ENCODE measurements around the gene ARFGEF2. TPM values are rescaled to one million over a fixed set of nuclear protein-coding genes. Genes with fewer than 3 reads are reported as not detected.
"Not testable (repeated sequence)": the region's sequence is repeated elsewhere in the genome, so short reads cannot be mapped to it uniquely, and the experiment has no call there.

ARFGEF2 gene
- total RNA-seq, 1 experiment from 2014 or later, result 37.9 TPM

DNA sequence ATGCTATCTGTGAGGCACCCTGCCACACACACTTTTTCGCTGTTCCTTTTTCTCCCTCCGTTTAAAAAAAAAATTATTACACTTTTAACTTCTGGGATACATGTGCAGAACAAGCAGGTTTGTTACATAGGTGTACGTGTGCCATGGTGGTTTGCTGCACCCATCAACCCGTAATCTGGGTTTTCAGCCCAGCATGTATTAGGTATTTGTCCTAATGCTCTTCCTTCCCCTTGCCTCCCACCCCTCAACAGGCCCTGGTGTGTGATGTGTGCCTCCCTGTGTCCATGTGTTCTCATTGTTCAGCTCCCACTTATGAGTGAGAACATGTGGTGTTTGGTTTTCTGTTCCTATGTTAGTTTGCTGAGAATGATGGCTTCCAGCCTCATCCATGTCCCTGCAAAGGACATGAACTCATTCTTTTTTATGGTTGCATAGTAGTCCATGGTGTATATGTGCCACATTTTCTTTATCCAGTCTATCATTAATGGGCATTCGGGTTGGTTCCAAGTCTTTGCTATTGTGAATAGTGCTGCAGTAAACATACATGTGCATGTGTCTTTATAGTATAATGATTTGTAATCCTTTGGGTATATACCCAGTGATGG is 12.9 kb downstream of the ARFGEF2 start:
- not testable (repeated sequence) for H3K27ac ChIP-seq (ENCODE audit: low read length); H3K27me3 ChIP-seq (ENCODE audit: low read length); H3K4me3 ChIP-seq (ENCODE audit: low read length); H3K9me3 ChIP-seq (ENCODE audit: low read length); H3K4me1 ChIP-seq (ENCODE audit: low read length); H3K9me2 ChIP-seq (replicated peaks; ENCODE audit: insufficient read depth, low read length); H3K9ac ChIP-seq (ENCODE audit: low read length); H2AFZ ChIP-seq (ENCODE audit: low read length); H3K36me3 ChIP-seq (ENCODE audit: insufficient read depth, low read length); H4K20me1 ChIP-seq (ENCODE audit: insufficient read depth, low read depth, low read length); DNase-seq; H3K4me2 ChIP-seq (ENCODE audit: low read depth, low read length, poor library complexity, severe bottlenecking)
- H3K79me2 ChIP-seq (ENCODE audit: low read length), result peaks cover 79% of the 10 kb centered on the region

DNA sequence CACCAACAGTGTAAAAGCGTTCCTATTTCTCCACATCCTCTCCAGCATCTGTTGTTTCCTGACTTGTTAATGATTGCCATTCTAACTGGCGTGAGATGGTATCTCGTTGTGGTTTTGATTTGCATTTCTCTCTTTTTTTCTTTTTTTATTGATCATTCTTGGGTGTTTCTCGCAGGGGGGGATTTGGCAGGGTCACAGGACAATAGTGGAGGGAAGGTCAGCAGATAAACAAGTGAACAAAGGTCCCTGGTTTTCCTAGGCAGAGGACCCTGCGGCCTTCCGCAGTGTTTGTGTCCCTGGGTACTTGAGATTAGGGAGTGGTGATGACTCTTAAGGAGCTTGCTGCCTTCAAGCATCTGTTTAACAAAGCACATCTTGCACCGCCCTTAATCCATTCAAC is 13.5 kb downstream of the ARFGEF2 start:
- peaks cover 79% of the 10 kb centered on the region for H3K79me2 ChIP-seq (ENCODE audit: low read length)
- not testable (repeated sequence) for H3K4me1 ChIP-seq (ENCODE audit: low read length); H3K9me3 ChIP-seq (ENCODE audit: low read length); H3K9me2 ChIP-seq (replicated peaks; ENCODE audit: insufficient read depth, low read length); H4K20me1 ChIP-seq (ENCODE audit: insufficient read depth, low read depth, low read length); H3K27me3 ChIP-seq (ENCODE audit: low read length); H3K27ac ChIP-seq (ENCODE audit: low read length); H2AFZ ChIP-seq (ENCODE audit: low read length); H3K36me3 ChIP-seq (ENCODE audit: insufficient read depth, low read length); H3K9ac ChIP-seq (ENCODE audit: low read length); DNase-seq; H3K4me3 ChIP-seq (ENCODE audit: low read length); H3K4me2 ChIP-seq (ENCODE audit: low read depth, low read length, poor library complexity, severe bottlenecking)

DNA sequence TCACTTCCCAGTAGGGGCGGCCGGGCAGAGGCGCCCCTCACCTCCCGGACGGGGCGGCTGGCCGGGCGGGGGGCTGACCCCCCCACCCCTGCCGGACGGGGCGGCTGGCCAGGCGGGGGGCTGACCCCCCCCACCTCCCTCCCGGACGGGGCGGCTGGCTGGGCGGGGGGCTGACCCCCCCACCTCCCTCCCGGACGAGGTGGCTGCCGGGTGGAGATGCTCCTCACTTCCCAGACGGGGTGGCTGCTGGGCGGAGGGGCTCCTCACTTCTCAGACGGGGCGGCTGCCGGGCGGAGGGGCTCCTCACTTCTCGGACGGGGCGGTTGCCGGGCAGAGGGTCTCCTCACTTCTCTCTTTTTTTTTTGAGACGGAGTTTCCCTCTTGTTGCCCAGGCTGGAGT is 14.7 kb downstream of the ARFGEF2 start:
- not testable (repeated sequence) for H3K27ac ChIP-seq (ENCODE audit: low read length); H3K27me3 ChIP-seq (ENCODE audit: low read length); DNase-seq; H3K9me2 ChIP-seq (replicated peaks; ENCODE audit: insufficient read depth, low read length); H3K4me2 ChIP-seq (ENCODE audit: low read depth, low read length, poor library complexity, severe bottlenecking); H3K9ac ChIP-seq (ENCODE audit: low read length); H2AFZ ChIP-seq (ENCODE audit: low read length); H3K4me3 ChIP-seq (ENCODE audit: low read length); H3K36me3 ChIP-seq (ENCODE audit: insufficient read depth, low read length); H4K20me1 ChIP-seq (ENCODE audit: insufficient read depth, low read depth, low read length); H3K4me1 ChIP-seq (ENCODE audit: low read length); H3K9me3 ChIP-seq (ENCODE audit: low read length)
- H3K79me2 ChIP-seq (ENCODE audit: low read length), result peaks cover 78% of the 10 kb centered on the region

DNA sequence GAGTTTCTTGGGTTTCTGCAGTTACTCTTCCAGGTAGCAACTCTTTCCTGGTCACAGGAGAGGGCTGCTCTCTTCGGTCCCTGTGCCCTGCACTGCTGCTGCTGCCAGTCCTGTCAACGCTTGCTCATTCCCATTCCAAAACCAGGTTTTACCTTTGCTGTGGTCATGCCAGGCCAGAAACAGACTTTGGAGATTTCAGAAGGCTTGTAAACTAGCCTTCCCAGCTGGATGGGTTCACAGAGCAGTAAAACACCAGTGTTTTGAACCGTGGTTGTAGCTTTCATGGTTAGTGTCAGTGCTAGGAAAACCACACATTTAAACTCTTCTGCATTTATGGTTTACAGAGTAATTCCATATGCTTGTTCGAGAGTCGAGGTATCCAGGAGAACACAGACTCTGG is 16.2 kb downstream of the ARFGEF2 start:
- Histone ChIP-seq H3K9me2 (replicated peaks; ENCODE audit: insufficient read depth, low read length) (no peaks in the 10 kb centered on the region), H3K79me2 (ENCODE audit: low read length) (peaks cover 72% of the 10 kb centered on the region), H3K4me3 (ENCODE audit: low read length) (no peak overlapping the region), H3K9ac (ENCODE audit: low read length) (no peak overlapping the region), H3K4me2 (ENCODE audit: low read depth, low read length, poor library complexity, severe bottlenecking) (no peak overlapping the region), H3K9me3 (ENCODE audit: low read length) (no peaks in the 10 kb centered on the region), H2AFZ (ENCODE audit: low read length) (no peak overlapping the region), H3K4me1 (ENCODE audit: low read length) (no peaks in the 10 kb centered on the region), H4K20me1 (ENCODE audit: insufficient read depth, low read depth, low read length) (no peaks in the 10 kb centered on the region), H3K36me3 (ENCODE audit: insufficient read depth, low read length) (peaks cover 4% of the 10 kb centered on the region; the same call in 1 of the 2 replicates), H3K27ac (ENCODE audit: low read length) (no peak overlapping the region), H3K27me3 (ENCODE audit: low read length) (no peaks in the 10 kb centered on the region)
- no peak for DNase-seq

DNA sequence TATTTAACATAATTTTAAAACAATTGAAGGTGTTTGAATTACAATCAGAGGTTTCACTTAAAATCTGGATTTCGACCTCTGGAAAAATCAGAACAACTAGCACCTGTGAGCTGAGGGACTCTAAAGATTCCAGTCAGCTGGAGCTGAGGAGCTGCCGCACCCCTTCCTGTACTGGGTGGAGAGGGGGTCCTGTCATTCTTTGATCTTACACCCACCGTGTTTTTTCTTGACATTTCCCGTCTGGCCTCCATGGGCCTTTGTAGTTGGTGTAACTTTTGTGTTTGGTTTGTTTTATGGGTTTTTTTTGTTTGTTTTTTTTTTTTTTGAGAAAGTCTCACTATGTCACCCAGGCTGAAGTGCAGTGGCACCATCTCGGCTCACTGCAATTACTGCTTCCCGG is 17.2 kb downstream of the ARFGEF2 start:
- no peak overlapping the region for H3K27ac ChIP-seq (ENCODE audit: low read length)
- H4K20me1 ChIP-seq (ENCODE audit: insufficient read depth, low read depth, low read length), result no peaks in the 10 kb centered on the region
- H3K4me1 ChIP-seq (ENCODE audit: low read length), result no peaks in the 10 kb centered on the region

DNA sequence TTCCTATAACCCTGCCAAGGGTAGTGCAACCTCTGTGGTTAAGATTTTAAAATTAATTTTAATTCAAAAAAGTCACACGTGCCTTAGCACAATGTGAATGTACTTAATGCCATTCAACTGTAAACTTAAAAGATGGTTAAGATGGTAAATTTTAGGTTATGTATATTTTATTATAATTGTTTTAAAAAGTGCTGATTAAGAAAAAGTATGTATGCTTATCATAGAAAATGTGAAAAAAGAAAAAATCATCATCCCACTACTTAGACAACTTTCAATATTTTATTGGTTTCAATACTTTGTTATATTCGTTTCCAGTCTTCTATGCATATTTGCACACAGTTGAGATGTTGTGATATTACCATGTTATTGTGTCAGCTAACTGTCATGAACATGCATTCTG is 18.7 kb downstream of the ARFGEF2 start:
- Histone ChIP-seq H3K79me2 (ENCODE audit: low read length) (peaks cover 72% of the 10 kb centered on the region), H4K20me1 (ENCODE audit: insufficient read depth, low read depth, low read length) (no peaks in the 10 kb centered on the region), H3K27ac (ENCODE audit: low read length) (no peak overlapping the region), H2AFZ (ENCODE audit: low read length) (no peak overlapping the region), H3K9ac (ENCODE audit: low read length) (no peak overlapping the region), H3K27me3 (ENCODE audit: low read length) (no peaks in the 10 kb centered on the region), H3K9me3 (ENCODE audit: low read length) (no peaks in the 10 kb centered on the region), H3K4me1 (ENCODE audit: low read length) (no peaks in the 10 kb centered on the region), H3K4me3 (ENCODE audit: low read length) (no peak overlapping the region), H3K36me3 (ENCODE audit: insufficient read depth, low read length) (peaks cover 8% of the 10 kb centered on the region; the same call in 1 of the 2 replicates), H3K9me2 (replicated peaks; ENCODE audit: insufficient read depth, low read length) (no peaks in the 10 kb centered on the region), H3K4me2 (ENCODE audit: low read depth, low read length, poor library complexity, severe bottlenecking) (no peak overlapping the region)
- DNase-seq, result no peak

More for the DNA sequence above, 17.2 kb downstream of the ARFGEF2 start:
- Histone ChIP-seq H3K4me2 (ENCODE audit: low read depth, low read length, poor library complexity, severe bottlenecking) (no peak overlapping the region), H3K9me2 (replicated peaks; ENCODE audit: insufficient read depth, low read length) (no peaks in the 10 kb centered on the region), H3K36me3 (ENCODE audit: insufficient read depth, low read length) (peaks cover 8% of the 10 kb centered on the region; the same call in 1 of the 2 replicates), H3K4me3 (ENCODE audit: low read length) (no peak overlapping the region), H3K9me3 (ENCODE audit: low read length) (no peaks in the 10 kb centered on the region), H2AFZ (ENCODE audit: low read length) (no peak overlapping the region), H3K79me2 (ENCODE audit: low read length) (peaks cover 69% of the 10 kb centered on the region), H3K9ac (ENCODE audit: low read length) (no peak overlapping the region), H3K27me3 (ENCODE audit: low read length) (no peaks in the 10 kb centered on the region)
- DNase-seq, result no peak

DNA sequence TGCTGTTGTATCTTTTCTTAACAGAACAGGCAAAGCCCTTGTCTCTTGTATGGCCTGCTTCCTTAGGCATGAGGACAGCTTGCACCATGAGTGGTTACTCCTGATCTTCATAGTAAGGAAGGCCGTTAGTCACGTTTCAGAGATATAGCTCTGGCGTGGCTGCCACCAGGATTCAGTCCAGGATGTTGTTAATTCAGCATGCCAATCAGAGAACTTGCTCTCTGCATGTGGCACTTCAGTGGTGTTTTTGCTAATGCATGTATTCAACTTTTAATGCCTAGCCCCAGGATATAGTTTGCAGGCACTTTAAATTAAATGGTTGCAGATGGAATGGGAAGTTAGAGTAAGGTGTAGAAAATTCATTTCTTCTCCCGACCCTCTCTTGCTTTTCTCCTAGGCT is 20.0 kb downstream of the ARFGEF2 start:
- Histone ChIP-seq H3K4me1 (ENCODE audit: low read length) (no peaks in the 10 kb centered on the region), H3K9ac (ENCODE audit: low read length) (no peak overlapping the region), H3K79me2 (ENCODE audit: low read length) (peaks cover 82% of the 10 kb centered on the region), H3K4me3 (ENCODE audit: low read length) (no peak overlapping the region), H3K36me3 (ENCODE audit: insufficient read depth, low read length) (peaks cover 8% of the 10 kb centered on the region; the same call in 1 of the 2 replicates), H3K9me2 (replicated peaks; ENCODE audit: insufficient read depth, low read length) (no peaks in the 10 kb centered on the region), H3K4me2 (ENCODE audit: low read depth, low read length, poor library complexity, severe bottlenecking) (no peak overlapping the region), H3K27ac (ENCODE audit: low read length) (no peak overlapping the region), H2AFZ (ENCODE audit: low read length) (no peak overlapping the region), H3K9me3 (ENCODE audit: low read length) (no peaks in the 10 kb centered on the region), H4K20me1 (ENCODE audit: insufficient read depth, low read depth, low read length) (no peaks in the 10 kb centered on the region), H3K27me3 (ENCODE audit: low read length) (no peaks in the 10 kb centered on the region)
- DNase-seq, result no peak

DNA sequence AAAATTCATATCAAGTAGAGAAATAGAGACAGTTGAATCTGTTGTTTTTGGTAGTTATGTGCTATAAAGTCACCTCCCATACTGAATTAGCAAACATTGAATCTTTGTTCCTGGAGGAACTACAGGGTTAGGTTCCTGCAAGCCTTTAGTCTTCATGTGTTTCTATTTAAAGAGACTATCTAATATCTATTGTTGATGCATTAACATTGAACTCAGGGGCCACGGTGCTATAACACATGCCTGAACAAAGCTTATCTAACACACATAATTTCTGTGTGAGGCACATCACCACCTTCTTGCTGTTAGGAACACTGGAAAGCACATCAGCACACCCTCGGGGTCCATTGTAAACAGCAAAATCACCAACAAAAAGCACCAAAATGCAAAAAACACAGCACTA is 21.2 kb downstream of the ARFGEF2 start:
- H3K4me2 ChIP-seq (ENCODE audit: low read depth, low read length, poor library complexity, severe bottlenecking), result no peak overlapping the region
- no peaks in the 10 kb centered on the region for H4K20me1 ChIP-seq (ENCODE audit: insufficient read depth, low read depth, low read length)
- no peak overlapping the region for H3K9ac ChIP-seq (ENCODE audit: low read length)
- H3K27ac ChIP-seq (ENCODE audit: low read length), result no peak overlapping the region
- H3K79me2 ChIP-seq (ENCODE audit: low read length), result peaks cover 70% of the 10 kb centered on the region
- no peaks in the 10 kb centered on the region for H3K27me3 ChIP-seq (ENCODE audit: low read length)
- DNase-seq, result no peak
- H3K36me3 ChIP-seq (ENCODE audit: insufficient read depth, low read length), result peaks cover 8% of the 10 kb centered on the region; the same call in 1 of the 2 replicates
- H3K4me1 ChIP-seq (ENCODE audit: low read length), result no peaks in the 10 kb centered on the region
- H3K4me3 ChIP-seq (ENCODE audit: low read length), result no peak overlapping the region
- no peaks in the 10 kb centered on the region for H3K9me2 ChIP-seq (replicated peaks; ENCODE audit: insufficient read depth, low read length)
- H3K9me3 ChIP-seq (ENCODE audit: low read length), result no peaks in the 10 kb centered on the region
- H2AFZ ChIP-seq (ENCODE audit: low read length), result no peak overlapping the region
